HEK293 (cell line): Measurements from ENCODE around the gene IGFL1.

ENCODE experiments used
- CTCF ChIP-seq: fragments of 450-650 bp; formaldehyde crosslinking; IDR thresholded peaks from 2 replicates; pipeline ENCODE4 v1.5.1; 2016; ENCODE audit warnings: missing biosample characterization, missing genetic modification characterization
- SCRT2 ChIP-seq: fragments of 450-650 bp; formaldehyde crosslinking; IDR thresholded peaks from 2 replicates; pipeline ENCODE4 v1.5.1; 2016; ENCODE audit warnings: missing biosample characterization, missing genetic modification characterization
- SP2 ChIP-seq: fragments of 450-650 bp; formaldehyde crosslinking; IDR thresholded peaks from 2 replicates; pipeline ENCODE4 v1.5.1; 2016; ENCODE audit warnings: missing biosample characterization, missing genetic modification characterization
- YY2 ChIP-seq: fragments of 450-650 bp; formaldehyde crosslinking; IDR thresholded peaks from 2 replicates; pipeline ENCODE4 v1.5.1; 2016; ENCODE audit warnings: missing biosample characterization, missing genetic modification characterization
- ZNF10 ChIP-seq: fragments of 450-650 bp; formaldehyde crosslinking; IDR thresholded peaks from 2 replicates; pipeline ENCODE4 v1.5.1; 2017; ENCODE audit warnings: missing biosample characterization, missing genetic modification characterization
- ZNF114 ChIP-seq: fragments of 450-650 bp; formaldehyde crosslinking; IDR thresholded peaks from 2 replicates; pipeline ENCODE4 v1.5.0; 2017; ENCODE audit warnings: missing biosample characterization, missing genetic modification characterization
- ZNF146 ChIP-seq: fragments of 450-650 bp; formaldehyde crosslinking; IDR thresholded peaks from 2 replicates; pipeline ENCODE4 v1.5.1; 2016; ENCODE audit warnings: missing biosample characterization, missing genetic modification characterization
- ZNF23 ChIP-seq: fragments of 450-650 bp; formaldehyde crosslinking; IDR thresholded peaks from 2 replicates; pipeline ENCODE4 v1.5.1; 2016; ENCODE audit warnings: missing biosample characterization, missing genetic modification characterization, borderline replicate concordance
- ZNF274 ChIP-seq, 2 experiments: fragments of 200-500 bp in 1 of 2; fragments of 450-650 bp in 1 of 2; sonication (Bioruptor generic) in 1 of 2; formaldehyde crosslinking in 1 of 2; IDR thresholded peaks; 2 replicates each; pipeline versions ENCODE4 v1.5.1 to v1.6.1; 2014 to 2016; ENCODE audit warnings: borderline replicate concordance in 1 of 2, inconsistent platforms in 1 of 2, low read length in 1 of 2, missing biosample characterization in 1 of 2, missing genetic modification characterization in 1 of 2
- ZNF350 ChIP-seq: fragments of 450-650 bp; formaldehyde crosslinking; IDR thresholded peaks from 2 replicates; pipeline ENCODE4 v1.5.0; 2017; ENCODE audit warnings: missing biosample characterization, mild to moderate bottlenecking, missing genetic modification characterization
- ZNF449 ChIP-seq: fragments of 450-650 bp; formaldehyde crosslinking; IDR thresholded peaks from 2 replicates; pipeline ENCODE4 v1.5.1; 2017; ENCODE audit warnings: missing biosample characterization, mild to moderate bottlenecking, missing genetic modification characterization, moderate library complexity
- ZNF707 ChIP-seq: fragments of 450-650 bp; formaldehyde crosslinking; IDR thresholded peaks from 2 replicates; pipeline ENCODE4 v1.5.1; 2016; ENCODE audit warnings: missing biosample characterization, missing genetic modification characterization
- ZNF843 ChIP-seq: fragments of 450-650 bp; formaldehyde crosslinking; IDR thresholded peaks from 2 replicates; pipeline ENCODE4 v1.5.1; 2016; ENCODE audit warnings: missing biosample characterization, missing genetic modification characterization

GRCh38 chr19:46191356-46191755 lies 38.2 kb upstream of the IGFL1 start:
- TF ChIP-seq ZNF449 (tag by site-specific recombination) (no peak), CTCF (tag by site-specific recombination) (no peak), SCRT2 (tag by site-specific recombination) (no peak), ZNF10 (no peak), ZNF114 (no peak), ZNF274 (IDR thresholded peaks at IDR 0.05; ENCODE audit: low read length) (no peak), ZNF274 (tag by site-specific recombination; IDR thresholded peaks at IDR 0.05; ENCODE audit: borderline replicate concordance) (no peak), YY2 (tag by site-specific recombination) (no peak), SP2 (tag by site-specific recombination) (no peak), ZNF146 (tag by site-specific recombination) (no peak), ZNF350 (tag by site-specific recombination) (no peak), ZNF843 (no peak), ZNF707 (tag by site-specific recombination) (no peak), ZNF23 (tag by site-specific recombination) (no peak)
